ENCODE data around the gene LSM8. TPM values are rescaled to one million over a fixed set of nuclear protein-coding genes. Genes with fewer than 3 reads are reported as not detected.

Gene LSM8
- total and polyA plus RNA-seq, 2 experiments from 2014 or later, result 95.4 to 100 TPM

DNA sequence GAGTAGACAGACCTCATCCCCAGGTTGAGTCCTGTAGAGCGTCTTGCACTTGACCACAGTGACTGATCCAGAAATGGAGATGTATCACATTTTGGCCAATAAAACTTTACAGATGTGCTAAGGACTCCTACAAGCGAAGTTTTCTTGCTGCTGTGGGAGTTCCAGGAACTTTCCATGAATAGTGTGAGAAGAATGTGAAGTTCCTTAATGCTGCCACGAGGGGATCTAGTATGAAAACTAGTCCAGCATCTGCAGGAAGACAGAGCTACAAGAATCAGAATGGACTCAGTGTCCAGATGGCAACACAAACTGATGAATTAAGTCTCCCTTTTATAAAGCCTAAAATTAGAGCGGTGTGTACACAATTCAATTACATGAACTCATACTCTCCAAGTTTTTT, 14.8 kb upstream of the LSM8 start:
- Mint-ChIP-seq H3K4me1 (no peaks in the 10 kb centered on the region), H3K27ac (no peak overlapping the region), H3K4me3 (no peak overlapping the region), H3K36me3 (ENCODE audit: low read depth) (no peaks in the 10 kb centered on the region), H3K9me3 (no peaks in the 10 kb centered on the region), H3K27me3 (ENCODE audit: insufficient read depth, low read depth, poor library complexity) (no peaks in the 10 kb centered on the region)
- DNase-seq (ENCODE audit: low spot score), result no peak
- H2AFZ ChIP-seq, result no peak overlapping the region
- no peak overlapping the region for H3K4me3 ChIP-seq
- H3K4me1 ChIP-seq (ENCODE audit: insufficient read depth), result no peaks in the 10 kb centered on the region
- H3K9me2 ChIP-seq (ENCODE audit: insufficient read depth), result no peaks in the 10 kb centered on the region
- H3K27me3 ChIP-seq (ENCODE audit: insufficient read depth), result no peaks in the 10 kb centered on the region
- no peak overlapping the region for H3K27ac ChIP-seq (ENCODE audit: low read depth)
- no peaks in the 10 kb centered on the region for H4K20me1 ChIP-seq (replicated peaks; ENCODE audit: insufficient read depth)
- TF ChIP-seq, protein P1, sequence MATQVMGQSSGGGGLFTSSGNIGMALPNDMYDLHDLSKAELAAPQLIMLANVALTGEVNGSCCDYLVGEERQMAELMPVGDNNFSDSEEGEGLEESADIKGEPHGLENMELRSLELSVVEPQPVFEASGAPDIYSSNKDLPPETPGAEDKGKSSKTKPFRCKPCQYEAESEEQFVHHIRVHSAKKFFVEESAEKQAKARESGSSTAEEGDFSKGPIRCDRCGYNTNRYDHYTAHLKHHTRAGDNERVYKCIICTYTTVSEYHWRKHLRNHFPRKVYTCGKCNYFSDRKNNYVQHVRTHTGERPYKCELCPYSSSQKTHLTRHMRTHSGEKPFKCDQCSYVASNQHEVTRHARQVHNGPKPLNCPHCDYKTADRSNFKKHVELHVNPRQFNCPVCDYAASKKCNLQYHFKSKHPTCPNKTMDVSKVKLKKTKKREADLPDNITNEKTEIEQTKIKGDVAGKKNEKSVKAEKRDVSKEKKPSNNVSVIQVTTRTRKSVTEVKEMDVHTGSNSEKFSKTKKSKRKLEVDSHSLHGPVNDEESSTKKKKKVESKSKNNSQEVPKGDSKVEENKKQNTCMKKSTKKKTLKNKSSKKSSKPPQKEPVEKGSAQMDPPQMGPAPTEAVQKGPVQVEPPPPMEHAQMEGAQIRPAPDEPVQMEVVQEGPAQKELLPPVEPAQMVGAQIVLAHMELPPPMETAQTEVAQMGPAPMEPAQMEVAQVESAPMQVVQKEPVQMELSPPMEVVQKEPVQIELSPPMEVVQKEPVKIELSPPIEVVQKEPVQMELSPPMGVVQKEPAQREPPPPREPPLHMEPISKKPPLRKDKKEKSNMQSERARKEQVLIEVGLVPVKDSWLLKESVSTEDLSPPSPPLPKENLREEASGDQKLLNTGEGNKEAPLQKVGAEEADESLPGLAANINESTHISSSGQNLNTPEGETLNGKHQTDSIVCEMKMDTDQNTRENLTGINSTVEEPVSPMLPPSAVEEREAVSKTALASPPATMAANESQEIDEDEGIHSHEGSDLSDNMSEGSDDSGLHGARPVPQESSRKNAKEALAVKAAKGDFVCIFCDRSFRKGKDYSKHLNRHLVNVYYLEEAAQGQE (IDR thresholded peaks at IDR 0.05; ENCODE audit: unreplicated experiment), result no peak
- TF ChIP-seq ZNF331 (CRISPR knock-in tag; IDR thresholded peaks at IDR 0.05; ENCODE audit: low read depth) (no peak), EZH2 (IDR thresholded peaks at IDR 0.05; ENCODE audit: low read depth, unreplicated experiment) (no peak), CREB1 (CRISPR knock-in tag; IDR thresholded peaks at IDR 0.05; ENCODE audit: low read depth) (no peak), JUNB (IDR thresholded peaks at IDR 0.05; ENCODE audit: unreplicated experiment) (no peak), EZH2phosphoT487 (IDR thresholded peaks at IDR 0.05; ENCODE audit: unreplicated experiment) (no peak), NANOG (IDR thresholded peaks at IDR 0.05; ENCODE audit: borderline replicate concordance) (no peak), POLR2AphosphoS5 (IDR thresholded peaks at IDR 0.05; ENCODE audit: low read depth) (no peak), STAT1 (IDR thresholded peaks at IDR 0.05; ENCODE audit: unreplicated experiment) (no peak)
- TF ChIP-seq, protein P2, sequence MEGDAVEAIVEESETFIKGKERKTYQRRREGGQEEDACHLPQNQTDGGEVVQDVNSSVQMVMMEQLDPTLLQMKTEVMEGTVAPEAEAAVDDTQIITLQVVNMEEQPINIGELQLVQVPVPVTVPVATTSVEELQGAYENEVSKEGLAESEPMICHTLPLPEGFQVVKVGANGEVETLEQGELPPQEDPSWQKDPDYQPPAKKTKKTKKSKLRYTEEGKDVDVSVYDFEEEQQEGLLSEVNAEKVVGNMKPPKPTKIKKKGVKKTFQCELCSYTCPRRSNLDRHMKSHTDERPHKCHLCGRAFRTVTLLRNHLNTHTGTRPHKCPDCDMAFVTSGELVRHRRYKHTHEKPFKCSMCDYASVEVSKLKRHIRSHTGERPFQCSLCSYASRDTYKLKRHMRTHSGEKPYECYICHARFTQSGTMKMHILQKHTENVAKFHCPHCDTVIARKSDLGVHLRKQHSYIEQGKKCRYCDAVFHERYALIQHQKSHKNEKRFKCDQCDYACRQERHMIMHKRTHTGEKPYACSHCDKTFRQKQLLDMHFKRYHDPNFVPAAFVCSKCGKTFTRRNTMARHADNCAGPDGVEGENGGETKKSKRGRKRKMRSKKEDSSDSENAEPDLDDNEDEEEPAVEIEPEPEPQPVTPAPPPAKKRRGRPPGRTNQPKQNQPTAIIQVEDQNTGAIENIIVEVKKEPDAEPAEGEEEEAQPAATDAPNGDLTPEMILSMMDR (conservative IDR thresholded peaks at IDR 0.05; ENCODE audit: low read depth in 2 of 2), result no peak
- TF ChIP-seq, protein P3, sequence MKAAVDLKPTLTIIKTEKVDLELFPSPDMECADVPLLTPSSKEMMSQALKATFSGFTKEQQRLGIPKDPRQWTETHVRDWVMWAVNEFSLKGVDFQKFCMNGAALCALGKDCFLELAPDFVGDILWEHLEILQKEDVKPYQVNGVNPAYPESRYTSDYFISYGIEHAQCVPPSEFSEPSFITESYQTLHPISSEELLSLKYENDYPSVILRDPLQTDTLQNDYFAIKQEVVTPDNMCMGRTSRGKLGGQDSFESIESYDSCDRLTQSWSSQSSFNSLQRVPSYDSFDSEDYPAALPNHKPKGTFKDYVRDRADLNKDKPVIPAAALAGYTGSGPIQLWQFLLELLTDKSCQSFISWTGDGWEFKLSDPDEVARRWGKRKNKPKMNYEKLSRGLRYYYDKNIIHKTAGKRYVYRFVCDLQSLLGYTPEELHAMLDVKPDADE (IDR thresholded peaks at IDR 0.05), result no peak
- TF ChIP-seq, protein P4, sequence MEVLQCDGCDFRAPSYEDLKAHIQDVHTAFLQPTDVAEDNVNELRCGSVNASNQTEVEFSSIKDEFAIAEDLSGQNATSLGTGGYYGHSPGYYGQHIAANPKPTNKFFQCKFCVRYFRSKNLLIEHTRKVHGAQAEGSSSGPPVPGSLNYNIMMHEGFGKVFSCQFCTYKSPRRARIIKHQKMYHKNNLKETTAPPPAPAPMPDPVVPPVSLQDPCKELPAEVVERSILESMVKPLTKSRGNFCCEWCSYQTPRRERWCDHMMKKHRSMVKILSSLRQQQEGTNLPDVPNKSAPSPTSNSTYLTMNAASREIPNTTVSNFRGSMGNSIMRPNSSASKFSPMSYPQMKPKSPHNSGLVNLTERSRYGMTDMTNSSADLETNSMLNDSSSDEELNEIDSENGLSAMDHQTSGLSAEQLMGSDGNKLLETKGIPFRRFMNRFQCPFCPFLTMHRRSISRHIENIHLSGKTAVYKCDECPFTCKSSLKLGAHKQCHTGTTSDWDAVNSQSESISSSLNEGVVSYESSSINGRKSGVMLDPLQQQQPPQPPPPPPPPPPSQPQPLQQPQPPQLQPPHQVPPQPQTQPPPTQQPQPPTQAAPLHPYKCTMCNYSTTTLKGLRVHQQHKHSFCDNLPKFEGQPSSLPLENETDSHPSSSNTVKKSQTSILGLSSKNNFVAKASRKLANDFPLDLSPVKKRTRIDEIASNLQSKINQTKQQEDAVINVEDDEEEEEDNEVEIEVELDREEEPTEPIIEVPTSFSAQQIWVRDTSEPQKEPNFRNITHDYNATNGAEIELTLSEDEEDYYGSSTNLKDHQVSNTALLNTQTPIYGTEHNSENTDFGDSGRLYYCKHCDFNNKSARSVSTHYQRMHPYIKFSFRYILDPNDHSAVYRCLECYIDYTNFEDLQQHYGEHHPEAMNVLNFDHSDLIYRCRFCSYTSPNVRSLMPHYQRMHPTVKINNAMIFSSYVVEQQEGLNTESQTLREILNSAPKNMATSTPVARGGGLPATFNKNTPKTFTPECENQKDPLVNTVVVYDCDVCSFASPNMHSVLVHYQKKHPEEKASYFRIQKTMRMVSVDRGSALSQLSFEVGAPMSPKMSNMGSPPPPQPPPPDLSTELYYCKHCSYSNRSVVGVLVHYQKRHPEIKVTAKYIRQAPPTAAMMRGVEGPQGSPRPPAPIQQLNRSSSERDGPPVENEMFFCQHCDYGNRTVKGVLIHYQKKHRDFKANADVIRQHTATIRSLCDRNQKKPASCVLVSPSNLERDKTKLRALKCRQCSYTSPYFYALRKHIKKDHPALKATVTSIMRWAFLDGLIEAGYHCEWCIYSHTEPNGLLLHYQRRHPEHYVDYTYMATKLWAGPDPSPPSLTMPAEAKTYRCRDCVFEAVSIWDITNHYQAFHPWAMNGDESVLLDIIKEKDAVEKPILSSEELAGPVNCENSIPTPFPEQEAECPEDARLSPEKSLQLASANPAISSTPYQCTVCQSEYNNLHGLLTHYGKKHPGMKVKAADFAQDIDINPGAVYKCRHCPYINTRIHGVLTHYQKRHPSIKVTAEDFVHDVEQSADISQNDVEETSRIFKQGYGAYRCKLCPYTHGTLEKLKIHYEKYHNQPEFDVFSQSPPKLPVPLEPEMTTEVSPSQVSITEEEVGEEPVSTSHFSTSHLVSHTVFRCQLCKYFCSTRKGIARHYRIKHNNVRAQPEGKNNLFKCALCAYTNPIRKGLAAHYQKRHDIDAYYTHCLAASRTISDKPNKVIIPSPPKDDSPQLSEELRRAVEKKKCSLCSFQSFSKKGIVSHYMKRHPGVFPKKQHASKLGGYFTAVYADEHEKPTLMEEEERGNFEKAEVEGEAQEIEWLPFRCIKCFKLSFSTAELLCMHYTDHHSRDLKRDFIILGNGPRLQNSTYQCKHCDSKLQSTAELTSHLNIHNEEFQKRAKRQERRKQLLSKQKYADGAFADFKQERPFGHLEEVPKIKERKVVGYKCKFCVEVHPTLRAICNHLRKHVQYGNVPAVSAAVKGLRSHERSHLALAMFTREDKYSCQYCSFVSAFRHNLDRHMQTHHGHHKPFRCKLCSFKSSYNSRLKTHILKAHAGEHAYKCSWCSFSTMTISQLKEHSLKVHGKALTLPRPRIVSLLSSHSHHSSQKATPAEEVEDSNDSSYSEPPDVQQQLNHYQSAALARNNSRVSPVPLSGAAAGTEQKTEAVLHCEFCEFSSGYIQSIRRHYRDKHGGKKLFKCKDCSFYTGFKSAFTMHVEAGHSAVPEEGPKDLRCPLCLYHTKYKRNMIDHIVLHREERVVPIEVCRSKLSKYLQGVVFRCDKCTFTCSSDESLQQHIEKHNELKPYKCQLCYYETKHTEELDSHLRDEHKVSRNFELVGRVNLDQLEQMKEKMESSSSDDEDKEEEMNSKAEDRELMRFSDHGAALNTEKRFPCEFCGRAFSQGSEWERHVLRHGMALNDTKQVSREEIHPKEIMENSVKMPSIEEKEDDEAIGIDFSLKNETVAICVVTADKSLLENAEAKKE (CRISPR knock-in tag; IDR thresholded peaks at IDR 0.05), result no peak
- H3K79me2 ChIP-seq (replicated peaks; ENCODE audit: insufficient read depth), result no peaks in the 10 kb centered on the region
- H3F3A ChIP-seq (replicated peaks; ENCODE audit: low read depth), result no peaks in the 10 kb centered on the region
- H3K36me3 ChIP-seq (ENCODE audit: insufficient read depth), result no peaks in the 10 kb centered on the region
- ATAC-seq, result no peak
- no peak overlapping the region for H3K4me2 ChIP-seq
